Testis (tissue), 3 donors: Measurements from ENCODE around the gene UVSSA. TPM values are rescaled to one million over a fixed set of nuclear protein-coding genes. Genes with fewer than 3 reads are reported as not detected.

Source experiments
- DNase-seq: peaks from one replicate; pipeline ENCODE4 v3.0.0-alpha.2; 2019
- H3K27ac ChIP-seq, 2 donors: fragments of 200-600 bp; sonication (generic); one replicate each; pipeline ENCODE4 v1.5.1; 2019
- H3K27me3 ChIP-seq: fragments of 200-600 bp; sonication (generic); one replicate; pipeline ENCODE4 v1.5.1; 2019
- H3K36me3 ChIP-seq: fragments of 200-600 bp; sonication (generic); one replicate; pipeline ENCODE4 v1.5.1; 2017; ENCODE audit warnings: low read depth; ENCODE audit errors: missing control alignments
- H3K4me1 ChIP-seq: fragments of 200-600 bp; sonication (generic); one replicate; pipeline ENCODE4 v1.5.1; 2019
- H3K4me3 ChIP-seq, 2 donors: fragments of 200-600 bp; sonication (generic); one replicate each; pipeline ENCODE4 v1.5.1; 2017 to 2019
- H3K9me3 ChIP-seq: fragments of 200-600 bp; sonication (generic); one replicate; pipeline ENCODE4 v1.5.1; 2017
- POLR2A ChIP-seq: fragments of 450-650 bp; IDR thresholded peaks from one replicate; pipeline ENCODE4 v1.6.1; 2017; ENCODE audit warnings: antibody characterized with exemption, mild to moderate bottlenecking, moderate library complexity
- whole genome bisulfite sequencing, 2 donors: methylation state at CpG; one replicate each; pipeline ENCODE4 v1.1.5; 2018; 5-methylcytosine and 5-hydroxymethylcytosine counted together
- intact Hi-C: fragments of 100-400 bp; cut with DNase I; formaldehyde crosslinking; loops from one replicate; pipeline ENCODE4 v1.15.1; 2023; ENCODE audit warnings: low total_unique reads
- polyA plus RNA-seq: library from polyadenylated mRNA; stranded (reverse); fragments of 350-450 nt; fragmentation: Illumina TruSeq; extraction: RNeasy Lipid Tissue Mini Kit (QIAGEN cat#74804); gene quantifications from one replicate; pipeline ENCODE4 v1.2.3, GENCODE V29; 2014; ENCODE audit warnings: low read depth, low replicate concordance; ENCODE audit not compliant: insufficient read depth
- total RNA-seq, 2 donors: library from RNA; depleted of rRNA; stranded (reverse); fragments of >200 nt; gene quantifications; one replicate each; pipeline ENCODE4 v1.2.3, GENCODE V29; 2016
- TF ChIP-seq, protein P1 (sequence below), 3 experiments: fragments of 450-650 bp in 2 of 3; fragments of 200-600 bp in 1 of 3; sonication (generic) in 1 of 3; IDR thresholded peaks; one replicate each; pipeline ENCODE4 v1.5.1; 2016 to 2019; ENCODE audit warnings: antibody characterized with exemption in 3 of 3, mild to moderate bottlenecking in 2 of 3, moderate library complexity in 1 of 3

Gene UVSSA
- total and polyA plus RNA-seq, 3 donors from 2014 or later: 35.8 to 94.6 (median 71.5) TPM

DNA sequence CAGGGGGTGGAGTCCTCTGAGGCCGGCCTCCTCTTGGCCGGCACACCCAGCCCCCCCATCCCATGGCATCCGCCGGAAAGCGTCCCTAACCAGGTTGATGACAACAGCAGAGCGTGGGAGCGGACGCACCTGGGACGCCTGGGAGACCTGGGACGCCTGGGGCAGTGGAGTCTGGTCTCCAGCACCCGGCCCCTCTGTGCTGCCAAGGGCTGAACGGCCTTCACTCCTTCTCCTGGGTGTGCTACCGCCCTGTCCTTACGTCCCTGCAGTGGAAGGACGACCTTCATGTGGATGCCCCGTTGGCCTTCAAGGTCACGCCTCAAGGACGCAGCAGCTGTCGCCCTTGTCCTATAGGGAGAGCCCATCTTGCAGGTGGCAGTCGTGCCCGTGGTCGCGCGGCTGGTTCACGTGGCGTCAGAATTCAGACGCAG, 32.4 kb downstream of the UVSSA start:
- no peaks in the 10 kb centered on the region for H3K9me3 ChIP-seq
- H3K4me1 ChIP-seq: no peaks in the 10 kb centered on the region
- DNase-seq: no peak
- H3K27ac ChIP-seq: no peak overlapping the region
- WGBS, 2 donors: 91 to 100% methylated on average over 2 to 26 of the region's 27 CpGs
- H3K4me3 ChIP-seq: no peak overlapping the region
- no peaks in the 10 kb centered on the region for H3K27me3 ChIP-seq
- H3K36me3 ChIP-seq: no peaks in the 10 kb centered on the region
- intact Hi-C loops: no loop called here
- TF ChIP-seq, protein P1, sequence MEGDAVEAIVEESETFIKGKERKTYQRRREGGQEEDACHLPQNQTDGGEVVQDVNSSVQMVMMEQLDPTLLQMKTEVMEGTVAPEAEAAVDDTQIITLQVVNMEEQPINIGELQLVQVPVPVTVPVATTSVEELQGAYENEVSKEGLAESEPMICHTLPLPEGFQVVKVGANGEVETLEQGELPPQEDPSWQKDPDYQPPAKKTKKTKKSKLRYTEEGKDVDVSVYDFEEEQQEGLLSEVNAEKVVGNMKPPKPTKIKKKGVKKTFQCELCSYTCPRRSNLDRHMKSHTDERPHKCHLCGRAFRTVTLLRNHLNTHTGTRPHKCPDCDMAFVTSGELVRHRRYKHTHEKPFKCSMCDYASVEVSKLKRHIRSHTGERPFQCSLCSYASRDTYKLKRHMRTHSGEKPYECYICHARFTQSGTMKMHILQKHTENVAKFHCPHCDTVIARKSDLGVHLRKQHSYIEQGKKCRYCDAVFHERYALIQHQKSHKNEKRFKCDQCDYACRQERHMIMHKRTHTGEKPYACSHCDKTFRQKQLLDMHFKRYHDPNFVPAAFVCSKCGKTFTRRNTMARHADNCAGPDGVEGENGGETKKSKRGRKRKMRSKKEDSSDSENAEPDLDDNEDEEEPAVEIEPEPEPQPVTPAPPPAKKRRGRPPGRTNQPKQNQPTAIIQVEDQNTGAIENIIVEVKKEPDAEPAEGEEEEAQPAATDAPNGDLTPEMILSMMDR (IDR thresholded peaks at IDR 0.05): no peak
- no peak for TF ChIP-seq POLR2A

DNA sequence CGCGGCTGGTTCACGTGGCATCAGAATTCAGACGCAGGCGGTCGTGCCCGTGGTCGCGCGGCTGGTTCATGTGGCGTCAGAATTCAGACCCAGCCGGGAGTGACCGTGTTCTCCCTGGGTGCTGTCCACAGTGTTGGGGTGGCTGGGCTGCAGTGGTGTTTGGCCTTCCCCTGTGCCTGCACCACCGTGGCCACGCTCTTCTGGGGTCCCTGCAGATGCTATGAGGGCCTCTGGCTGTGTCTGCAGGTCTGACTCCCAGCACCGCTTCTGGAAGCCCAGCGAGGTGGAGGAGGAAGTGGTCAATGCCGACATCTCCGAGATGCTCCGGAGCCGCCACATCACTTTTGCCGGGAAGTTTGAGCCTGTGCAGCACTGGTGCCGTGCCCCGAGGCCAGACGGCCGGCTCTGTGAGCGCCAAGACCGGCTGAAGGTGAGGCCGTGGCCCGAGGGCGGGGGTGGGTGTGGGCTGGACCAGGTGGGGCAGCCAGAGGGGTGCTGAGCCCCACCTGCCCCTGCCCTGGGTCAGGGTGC, 32.9 kb downstream of the UVSSA start:
- no peaks in the 10 kb centered on the region for H3K27me3 ChIP-seq
- no peaks in the 10 kb centered on the region for H3K9me3 ChIP-seq
- no peak overlapping the region for H3K27ac ChIP-seq
- WGBS, 2 donors: 90 to 95% methylated on average over 2 to 22 of the region's 31 CpGs
- H3K4me1 ChIP-seq: no peaks in the 10 kb centered on the region
- DNase-seq: no peak
- intact Hi-C loops: no loop called here
- H3K4me3 ChIP-seq: no peak overlapping the region
- no peaks in the 10 kb centered on the region for H3K36me3 ChIP-seq
- TF ChIP-seq, protein P1 (IDR thresholded peaks at IDR 0.05): no peak
- no peak for TF ChIP-seq POLR2A

DNA sequence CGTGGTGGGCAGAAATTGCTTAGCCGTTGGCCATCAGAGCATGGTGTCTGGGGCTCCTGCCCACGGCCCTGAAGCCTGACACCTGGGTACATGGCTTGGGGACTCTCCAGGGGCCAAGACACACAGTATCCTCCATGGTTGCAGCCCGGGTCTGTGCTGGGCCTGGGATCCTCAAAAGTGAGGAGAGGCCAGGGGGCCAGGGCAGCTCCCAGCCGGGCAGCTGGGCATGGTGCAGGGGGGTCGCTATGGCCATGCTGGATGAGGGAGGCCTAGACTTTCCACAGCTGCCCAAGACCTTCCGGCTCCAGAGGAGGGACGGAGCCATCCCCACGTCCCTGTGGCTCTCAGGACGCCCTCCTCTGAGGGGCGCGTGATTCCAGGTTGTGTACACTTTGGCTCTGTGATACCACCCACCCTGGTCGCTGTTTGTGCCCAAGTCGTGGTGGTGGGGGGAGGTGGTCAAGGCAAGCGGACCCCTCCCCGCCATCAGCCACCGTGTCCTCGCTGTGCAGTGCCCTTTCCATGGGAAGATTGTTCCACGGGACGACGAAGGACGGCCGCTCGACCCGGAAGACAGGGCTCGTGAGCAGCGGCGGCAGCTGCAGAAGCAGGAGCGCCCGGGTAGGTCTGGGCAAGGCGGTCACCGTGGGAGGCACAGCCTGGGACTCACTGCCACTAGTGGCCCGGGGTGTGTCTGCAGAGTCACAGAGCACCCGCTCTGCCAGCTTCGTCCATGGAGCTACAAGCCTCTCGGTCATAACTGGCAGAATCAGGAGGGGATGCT, 33.6 kb downstream of the UVSSA start:
- TF ChIP-seq, protein P1 (IDR thresholded peaks at IDR 0.05): no peak
- no peak for TF ChIP-seq POLR2A
- Histone ChIP-seq H3K36me3 (no peaks in the 10 kb centered on the region), H3K4me3 (no peak overlapping the region), H3K9me3 (no peaks in the 10 kb centered on the region), H3K27me3 (no peaks in the 10 kb centered on the region), H3K27ac (no peak overlapping the region), H3K4me1 (no peaks in the 10 kb centered on the region)
- whole genome bisulfite sequencing, 2 donors: 94 to 97% methylated on average over 13 to 36 of the region's 36 CpGs
- no peak for DNase-seq
- intact Hi-C loops: no loop called here

DNA sequence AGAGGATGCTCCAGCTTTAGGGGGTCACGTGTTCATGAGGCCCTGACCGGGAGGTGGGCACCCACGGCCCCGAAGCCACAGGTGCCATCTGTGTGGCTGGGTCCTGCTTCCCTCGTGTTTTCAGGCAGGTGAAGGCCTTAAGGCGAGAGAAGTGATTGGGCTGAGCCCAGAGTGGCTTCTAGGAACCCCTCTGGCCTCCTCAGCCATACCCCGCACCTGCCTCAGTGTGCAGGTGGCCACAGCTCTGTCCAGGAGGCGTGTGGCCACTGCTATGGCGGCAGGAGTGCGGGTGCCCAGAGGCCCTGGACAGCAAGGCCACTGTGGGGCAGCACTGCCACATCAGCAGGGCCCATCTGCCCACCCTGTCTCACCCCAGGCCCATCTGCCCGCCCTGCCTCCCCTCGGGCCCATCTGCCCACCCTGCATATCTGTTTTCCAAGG, 34.2 kb downstream of the UVSSA start:
- H3K4me3 ChIP-seq: no peak overlapping the region
- intact Hi-C loops: no loop called here
- TF ChIP-seq, protein P1 (IDR thresholded peaks at IDR 0.05): no peak
- no peak for TF ChIP-seq POLR2A
- no peaks in the 10 kb centered on the region for H3K36me3 ChIP-seq
- 94 to 95% methylated on average over 5 to 12 of the region's 12 CpGs for WGBS, 2 donors
- DNase-seq: no peak
- no peaks in the 10 kb centered on the region for H3K27me3 ChIP-seq
- H3K9me3 ChIP-seq: no peaks in the 10 kb centered on the region
- no peak overlapping the region for H3K27ac ChIP-seq
- no peaks in the 10 kb centered on the region for H3K4me1 ChIP-seq
